ENCODE data around the gene CHST12.
"Not testable (repeated sequence)": the region's sequence is repeated elsewhere in the genome, so short reads cannot be mapped to it uniquely, and the experiment has no call there.

CHST12 gene

DNA sequence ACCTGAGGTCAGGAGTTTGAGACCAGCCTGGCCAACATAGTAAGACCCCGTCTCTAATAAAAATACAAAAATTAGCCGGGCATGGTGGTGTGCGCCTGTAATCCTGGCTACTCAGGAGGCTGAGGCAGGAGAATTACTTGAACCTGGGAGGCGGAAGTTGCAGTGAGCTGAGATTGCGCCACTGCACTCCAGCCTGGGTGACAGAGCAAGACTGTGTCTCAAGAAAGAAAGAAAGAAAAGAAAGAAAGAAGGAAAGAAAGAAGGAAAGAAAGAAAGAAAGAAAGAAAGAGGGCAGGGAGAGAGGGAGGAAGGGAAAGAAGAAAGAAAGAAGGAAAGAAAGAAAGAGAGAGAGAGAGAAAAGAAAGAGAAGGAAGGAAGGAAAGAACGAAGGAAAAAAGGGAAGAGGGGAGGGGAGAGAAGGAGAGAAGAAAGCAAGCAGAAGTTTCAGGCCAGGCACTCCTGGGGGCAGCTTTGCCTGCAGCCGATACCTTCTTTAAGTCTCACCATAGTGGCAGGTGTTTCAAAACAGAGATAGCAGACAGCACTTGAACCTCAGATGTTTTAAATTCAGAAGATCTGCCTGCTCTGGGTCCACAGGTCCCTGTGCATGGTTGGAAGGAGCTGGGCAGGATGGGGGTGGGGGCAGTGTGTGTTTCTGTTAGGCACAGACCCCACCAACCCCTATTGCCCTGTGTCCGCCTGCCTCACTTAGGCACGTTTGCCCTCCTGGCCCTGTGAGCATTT, 66.2 kb downstream of the CHST12 start:
- H3K27ac ChIP-seq (ENCODE audit: low read depth, low read length); H3K27me3 ChIP-seq (ENCODE audit: control insufficient read depth in 1 of 2, insufficient read depth in 2 of 2, low read length in 2 of 2); H3K4me1 ChIP-seq (ENCODE audit: control insufficient read depth in 1 of 2, insufficient read depth in 2 of 2, low read length in 2 of 2); H3K9ac ChIP-seq (ENCODE audit: low read depth in 1 of 2, low read length in 2 of 2); H3K9me3 ChIP-seq (ENCODE audit: control insufficient read depth in 1 of 2, low read length in 2 of 2); H3K36me3 ChIP-seq (ENCODE audit: control insufficient read depth in 1 of 2, insufficient read depth in 2 of 2, low read length in 2 of 2); H3K4me3 ChIP-seq (ENCODE audit: low read depth in 1 of 2, low read length in 2 of 2): not testable (repeated sequence)

- H3K4me3 ChIP-seq (ENCODE audit: low read depth in 1 of 2, low read length in 2 of 2): no peak overlapping the region
- no peak overlapping the region for H3K27ac ChIP-seq (ENCODE audit: low read depth, low read length)
- H3K9me3 ChIP-seq (ENCODE audit: control insufficient read depth in 1 of 2, low read length in 2 of 2): no peaks in the 10 kb centered on the region
- no peaks in the 10 kb centered on the region for H3K36me3 ChIP-seq (ENCODE audit: control insufficient read depth in 1 of 2, insufficient read depth in 2 of 2, low read length in 2 of 2)
- peaks cover 0 to 7% of the 10 kb centered on the region in 2 donors for H3K4me1 ChIP-seq (ENCODE audit: control insufficient read depth in 1 of 2, insufficient read depth in 2 of 2, low read length in 2 of 2)
- no peak overlapping the region for H3K9ac ChIP-seq (ENCODE audit: low read depth in 1 of 2, low read length in 2 of 2)
- peaks cover 0 to 9% of the 10 kb centered on the region in 2 donors for H3K27me3 ChIP-seq (ENCODE audit: control insufficient read depth in 1 of 2, insufficient read depth in 2 of 2, low read length in 2 of 2)
Measured at GRCh38 chr7:2470204-2471021, 67.0 kb downstream of the CHST12 start.

- Histone ChIP-seq H3K4me3 (ENCODE audit: low read depth in 1 of 2, low read length in 2 of 2) (no peak overlapping the region), H3K4me1 (ENCODE audit: control insufficient read depth in 1 of 2, insufficient read depth in 2 of 2, low read length in 2 of 2) (peaks cover 0 to 7% of the 10 kb centered on the region in 2 donors), H3K9ac (ENCODE audit: low read depth in 1 of 2, low read length in 2 of 2) (no peak overlapping the region), H3K27ac (ENCODE audit: low read depth, low read length) (no peak overlapping the region), H3K36me3 (ENCODE audit: control insufficient read depth in 1 of 2, insufficient read depth in 2 of 2, low read length in 2 of 2) (no peaks in the 10 kb centered on the region), H3K9me3 (ENCODE audit: control insufficient read depth in 1 of 2, low read length in 2 of 2) (no peaks in the 10 kb centered on the region), H3K27me3 (ENCODE audit: control insufficient read depth in 1 of 2, insufficient read depth in 2 of 2, low read length in 2 of 2) (peaks cover 0 to 9% of the 10 kb centered on the region in 2 donors)
Measured at GRCh38 chr7:2471022-2471329, 67.6 kb downstream of the CHST12 start.

DNA sequence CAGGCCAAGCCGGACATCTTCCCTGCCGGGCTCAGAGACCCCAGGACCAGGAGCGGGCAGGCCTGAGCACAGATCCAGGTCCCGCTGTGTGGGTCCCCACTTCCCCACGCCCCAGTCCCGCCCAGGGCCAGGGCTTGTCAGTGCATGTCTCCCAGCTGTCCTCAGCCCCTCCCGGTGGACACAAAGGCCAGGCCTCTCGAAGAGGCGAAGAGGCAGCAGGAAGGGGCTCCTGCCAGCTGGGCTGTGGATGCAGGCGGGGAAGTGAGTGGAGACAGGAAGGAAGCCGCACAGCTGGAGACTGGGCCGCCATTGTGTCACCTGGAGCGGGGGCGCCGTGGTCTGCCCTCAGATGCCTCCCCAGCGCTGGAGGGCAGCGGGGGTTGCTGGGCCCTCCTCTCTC, 68.0 kb downstream of the CHST12 start:
- Histone ChIP-seq H3K9me3 (ENCODE audit: control insufficient read depth in 1 of 2, low read length in 2 of 2) (no peaks in the 10 kb centered on the region), H3K4me3 (ENCODE audit: low read depth in 1 of 2, low read length in 2 of 2) (no peak overlapping the region), H3K4me1 (ENCODE audit: control insufficient read depth in 1 of 2, insufficient read depth in 2 of 2, low read length in 2 of 2) (peaks cover 0 to 7% of the 10 kb centered on the region in 2 donors), H3K9ac (ENCODE audit: low read depth in 1 of 2, low read length in 2 of 2) (no peak overlapping the region), H3K27me3 (ENCODE audit: control insufficient read depth in 1 of 2, insufficient read depth in 2 of 2, low read length in 2 of 2) (peaks cover 0 to 9% of the 10 kb centered on the region in 2 donors), H3K27ac (ENCODE audit: low read depth, low read length) (no peak overlapping the region), H3K36me3 (ENCODE audit: control insufficient read depth in 1 of 2, insufficient read depth in 2 of 2, low read length in 2 of 2) (no peaks in the 10 kb centered on the region)

GRCh38 chr7:2472739-2473138, 69.3 kb downstream of the CHST12 start:
- Histone ChIP-seq H3K4me1 (ENCODE audit: control insufficient read depth in 1 of 2, insufficient read depth in 2 of 2, low read length in 2 of 2) (peaks cover 11 to 19% of the 10 kb centered on the region in 2 donors), H3K9ac (ENCODE audit: low read depth in 1 of 2, low read length in 2 of 2) (no peak overlapping the region), H3K9me3 (ENCODE audit: control insufficient read depth in 1 of 2, low read length in 2 of 2) (no peaks in the 10 kb centered on the region), H3K27ac (ENCODE audit: low read depth, low read length) (no peak overlapping the region), H3K27me3 (ENCODE audit: control insufficient read depth in 1 of 2, insufficient read depth in 2 of 2, low read length in 2 of 2) (peaks cover 0 to 9% of the 10 kb centered on the region in 2 donors), H3K36me3 (ENCODE audit: control insufficient read depth in 1 of 2, insufficient read depth in 2 of 2, low read length in 2 of 2) (no peaks in the 10 kb centered on the region), H3K4me3 (ENCODE audit: low read depth in 1 of 2, low read length in 2 of 2) (no peak overlapping the region)

GRCh38 chr7:2473496-2474180, 70.2 kb downstream of the CHST12 start:
- Histone ChIP-seq H3K27me3 (ENCODE audit: control insufficient read depth in 1 of 2, insufficient read depth in 2 of 2, low read length in 2 of 2) (peaks cover 0 to 9% of the 10 kb centered on the region in 2 donors), H3K4me3 (ENCODE audit: low read depth in 1 of 2, low read length in 2 of 2) (no peak overlapping the region)

DNA sequence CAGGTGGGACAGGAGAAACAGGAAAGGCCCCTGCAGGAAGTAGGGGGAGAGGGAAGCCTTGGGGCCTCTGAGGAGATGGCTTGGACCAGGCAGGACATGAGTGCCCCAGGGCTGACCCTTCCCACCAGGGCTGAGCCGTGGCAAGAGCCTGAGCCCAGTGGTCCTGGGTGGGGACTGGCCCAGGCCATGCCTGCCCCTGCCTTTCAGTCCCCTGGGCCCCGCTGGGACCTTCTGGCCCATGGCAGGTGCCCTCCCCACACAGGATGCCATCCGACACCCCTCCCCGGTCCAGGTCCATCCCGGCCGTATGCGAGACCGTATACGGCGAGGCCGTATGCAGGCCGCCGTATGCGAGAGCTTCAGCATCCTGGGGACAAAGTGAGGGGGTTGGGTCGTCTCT, 70.8 kb downstream of the CHST12 start:
- Histone ChIP-seq H3K9me3 (ENCODE audit: control insufficient read depth in 1 of 2, low read length in 2 of 2) (no peaks in the 10 kb centered on the region), H3K27ac (ENCODE audit: low read depth, low read length) (no peak overlapping the region), H3K27me3 (ENCODE audit: control insufficient read depth in 1 of 2, insufficient read depth in 2 of 2, low read length in 2 of 2) (peaks cover 0 to 10% of the 10 kb centered on the region in 2 donors), H3K4me3 (ENCODE audit: low read depth in 1 of 2, low read length in 2 of 2) (no peak overlapping the region), H3K4me1 (ENCODE audit: control insufficient read depth in 1 of 2, insufficient read depth in 2 of 2, low read length in 2 of 2) (peaks cover 24 to 29% of the 10 kb centered on the region in 2 donors), H3K9ac (ENCODE audit: low read depth in 1 of 2, low read length in 2 of 2) (no peak overlapping the region), H3K36me3 (ENCODE audit: control insufficient read depth in 1 of 2, insufficient read depth in 2 of 2, low read length in 2 of 2) (no peaks in the 10 kb centered on the region)

More at GRCh38 chr7:2473496-2474180, 70.2 kb downstream of the CHST12 start:
- no peaks in the 10 kb centered on the region for H3K9me3 ChIP-seq (ENCODE audit: control insufficient read depth in 1 of 2, low read length in 2 of 2)
- no peaks in the 10 kb centered on the region for H3K36me3 ChIP-seq (ENCODE audit: control insufficient read depth in 1 of 2, insufficient read depth in 2 of 2, low read length in 2 of 2)
- H3K27ac ChIP-seq (ENCODE audit: low read depth, low read length): no peak overlapping the region
- H3K4me1 ChIP-seq (ENCODE audit: control insufficient read depth in 1 of 2, insufficient read depth in 2 of 2, low read length in 2 of 2): peaks cover 20 to 27% of the 10 kb centered on the region in 2 donors
- H3K9ac ChIP-seq (ENCODE audit: low read depth in 1 of 2, low read length in 2 of 2): no peak overlapping the region

GRCh38 chr7:2474813-2475677, 71.6 kb downstream of the CHST12 start:
- no peak overlapping the region for H3K4me3 ChIP-seq (ENCODE audit: low read depth in 1 of 2, low read length in 2 of 2)
- H3K27ac ChIP-seq (ENCODE audit: low read depth, low read length): no peak overlapping the region
- H3K4me1 ChIP-seq (ENCODE audit: control insufficient read depth in 1 of 2, insufficient read depth in 2 of 2, low read length in 2 of 2): peaks cover 24 to 29% of the 10 kb centered on the region in 2 donors
- no peaks in the 10 kb centered on the region for H3K36me3 ChIP-seq (ENCODE audit: control insufficient read depth in 1 of 2, insufficient read depth in 2 of 2, low read length in 2 of 2)
- no peak overlapping the region for H3K9ac ChIP-seq (ENCODE audit: low read depth in 1 of 2, low read length in 2 of 2)
- H3K9me3 ChIP-seq (ENCODE audit: control insufficient read depth in 1 of 2, low read length in 2 of 2): no peaks in the 10 kb centered on the region
- peaks cover 0 to 11% of the 10 kb centered on the region in 2 donors for H3K27me3 ChIP-seq (ENCODE audit: control insufficient read depth in 1 of 2, insufficient read depth in 2 of 2, low read length in 2 of 2)

- H3K9me3 ChIP-seq (ENCODE audit: control insufficient read depth in 1 of 2, low read length in 2 of 2): no peaks in the 10 kb centered on the region
- no peak overlapping the region for H3K9ac ChIP-seq (ENCODE audit: low read depth in 1 of 2, low read length in 2 of 2)
- peaks cover 0 to 5% of the 10 kb centered on the region in 2 donors for H3K27me3 ChIP-seq (ENCODE audit: control insufficient read depth in 1 of 2, insufficient read depth in 2 of 2, low read length in 2 of 2)
- no peak overlapping the region for H3K27ac ChIP-seq (ENCODE audit: low read depth, low read length)
- H3K36me3 ChIP-seq (ENCODE audit: control insufficient read depth in 1 of 2, insufficient read depth in 2 of 2, low read length in 2 of 2): no peaks in the 10 kb centered on the region
- no peak overlapping the region for H3K4me3 ChIP-seq (ENCODE audit: low read depth in 1 of 2, low read length in 2 of 2)
- peaks cover 24 to 29% of the 10 kb centered on the region in 2 donors for H3K4me1 ChIP-seq (ENCODE audit: control insufficient read depth in 1 of 2, insufficient read depth in 2 of 2, low read length in 2 of 2)
Measured at GRCh38 chr7:2475678-2476015, 72.2 kb downstream of the CHST12 start.

Measured in duodenal mucosa (tissue), 2 donors.